ENCODE measurements around the gene MANSC1.

- TF ChIP-seq POLR2A (IDR thresholded peaks at IDR 0.05; ENCODE audit: low read depth, low read length): no peak
- TF ChIP-seq CTCF (IDR thresholded peaks at IDR 0.05; ENCODE audit: extremely low read depth in 1 of 2, insufficient read depth in 1 of 2, low read depth in 1 of 2, low read length in 2 of 2): no peak
- TF ChIP-seq EZH2 (IDR thresholded peaks at IDR 0.05; ENCODE audit: borderline replicate concordance, low read depth, low read length, severe bottlenecking): no peak
- TF ChIP-seq JUN (IDR thresholded peaks at IDR 0.05; ENCODE audit: borderline replicate concordance, insufficient read depth, insufficient read length, low read depth): no peak
Measured at GRCh38 chr12:12336511-12336910, 13.5 kb downstream of the MANSC1 start.

Data from endothelial cell of umbilical vein (primary cell).